ENCODE results near the gene MAGOH. TPM values are rescaled to one million over a fixed set of nuclear protein-coding genes. Genes with fewer than 3 reads are reported as not detected.

MAGOH gene
- total and polyA plus RNA-seq, 9 of the 15 experiments (the other 6 are each of a cell fraction or from before 2014, with no cell fraction given), result 102 to 342 (median 135) TPM

DNA sequence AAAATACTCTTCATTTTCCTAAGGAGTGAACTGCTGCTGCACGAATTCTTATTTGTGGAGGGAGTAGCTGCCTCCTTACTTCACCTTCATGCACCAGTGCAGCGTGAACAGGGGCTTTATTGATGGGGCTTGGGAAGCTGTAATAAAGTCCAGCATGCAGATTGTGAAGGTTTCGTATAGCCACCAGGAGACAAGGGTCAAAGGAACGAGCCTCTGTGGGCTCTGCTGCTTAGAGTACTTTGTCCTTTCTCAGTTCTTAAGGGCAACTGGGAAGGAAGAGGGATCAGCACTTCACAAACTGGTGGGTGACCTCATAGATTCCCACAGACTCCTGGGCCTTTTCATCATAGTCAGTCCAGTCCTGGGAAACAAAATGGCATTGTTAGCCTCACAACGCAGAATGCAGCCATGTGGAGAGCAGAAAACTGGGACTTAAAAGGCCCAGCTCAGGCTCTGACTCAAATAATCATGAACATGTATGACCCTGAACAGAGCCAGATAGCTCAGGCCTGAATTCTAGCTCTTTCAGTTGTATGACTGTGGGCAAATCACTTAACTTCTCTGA is 23.9 kb downstream of the MAGOH start:
- ATAC-seq, result no peak; the same call in 2 of the 3 replicates
- WGBS (ENCODE audit: insufficient coverage, low coverage, missing lambda C conversion rate), result 83% methylated on average over 5 of the region's 5 CpGs
- peaks cover 74% of the 10 kb centered on the region for H3K36me3 ChIP-seq (ENCODE audit: control insufficient read depth, insufficient read depth, low read length)

GRCh38 chr1:53210954-53211353 is 27.4 kb downstream of the MAGOH start:
- Histone ChIP-seq H3K9ac (ENCODE audit: insufficient read depth in 1 of 2, low read depth in 2 of 2, low read length in 2 of 2) (no peak overlapping the region), H3K4me1 (replicated peaks in 1 of 2; ENCODE audit: control insufficient read depth in 2 of 2, insufficient read depth in 2 of 2, low read length in 2 of 2) (no peaks in the 10 kb centered on the region), H3K79me2 (ENCODE audit: control insufficient read depth, insufficient read depth, low read length) (no peaks in the 10 kb centered on the region), H3K4me3 (no peak overlapping the region), H3K9me1 (ENCODE audit: control insufficient read depth, insufficient read depth, low read length) (no peaks in the 10 kb centered on the region), H3K36me3 (ENCODE audit: control insufficient read depth, insufficient read depth, low read length) (peaks cover 63% of the 10 kb centered on the region), H3K4me2 (ENCODE audit: insufficient read depth, low read length) (no peak overlapping the region), H2AFZ (ENCODE audit: low read depth, low read length) (no peak overlapping the region), H3K27ac (ENCODE audit: extremely low read depth, low read depth, low read length) (no peak overlapping the region), H3K27me3 (ENCODE audit: control insufficient read depth in 2 of 2, insufficient read depth in 2 of 2, low read length in 2 of 2) (no peaks in the 10 kb centered on the region), H3K9me3 (replicated peaks; ENCODE audit: control insufficient read depth, insufficient read depth, low read depth, low read length) (peaks cover 12% of the 10 kb centered on the region), H4K20me1 (replicated peaks; ENCODE audit: control insufficient read depth, insufficient read depth, low read length) (no peaks in the 10 kb centered on the region)
- ATAC-seq (no peak; the same call in 2 of the 3 replicates), DNase-seq (ENCODE audit: extremely low read depth in 1 of 4, low spot score in 3 of 4) (no peak), FAIRE-seq (no peak)
- CTCF ChIA-PET (ENCODE audit: low intra/inter-chr PET ratio), result no interaction called here
- in situ Hi-C loops (cut with MboI) (no loop called here), intact Hi-C loops (cut with micrococcal nuclease) (no loop called here)
- POLR2A ChIA-PET, result interaction anchor here (0.6 to 2.4 kb wide), 2 partner anchors 15 to 27 kb away, joined by 4 to 13 read pairs; no protein-coding TSS in a partner anchor
- WGBS (ENCODE audit: insufficient coverage, low coverage, missing lambda C conversion rate), result 91% methylated on average over 11 of the region's 11 CpGs
- no TSS peak for BruUV-seq (replicated peaks)
- TF ChIP-seq POLR2G (IDR thresholded peaks at IDR 0.05; ENCODE audit: low read depth, low read length) (peak; percentile 59), NRF1 (conservative IDR thresholded peaks at IDR 0.05 in 1 of 2, IDR thresholded peaks at IDR 0.05 in 1 of 2) (no peak), CBX1 (IDR thresholded peaks at IDR 0.05; ENCODE audit: low read depth) (no peak), RBFOX2 (IDR thresholded peaks at IDR 0.05; ENCODE audit: low read depth, low read length) (peak; percentile 43), ESRRB (CRISPR knock-in tag; IDR thresholded peaks at IDR 0.05; ENCODE audit: borderline replicate concordance) (no peak), TFAP4 (CRISPR knock-in tag; IDR thresholded peaks at IDR 0.05; ENCODE audit: borderline replicate concordance) (0 out of 2 replicates have a peak, but pooled peaks have one; percentile 30), SIN3A (IDR thresholded peaks at IDR 0.05; ENCODE audit: borderline replicate concordance in 2 of 2, control insufficient read depth in 1 of 2, low read depth in 2 of 2, low read length in 2 of 2) (no peak), ESRRA (IDR thresholded peaks at IDR 0.05; ENCODE audit: borderline replicate concordance, low read depth) (no peak), ZNF444 (CRISPR knock-in tag; IDR thresholded peaks at IDR 0.05) (no peak)

More for the DNA sequence above, 23.9 kb downstream of the MAGOH start:
- H3K4me2 ChIP-seq (ENCODE audit: insufficient read depth, low read length), result no peak overlapping the region
- no peaks in the 10 kb centered on the region for H4K20me1 ChIP-seq (replicated peaks; ENCODE audit: control insufficient read depth, insufficient read depth, low read length)
- TF ChIP-seq SUPT5H (IDR thresholded peaks at IDR 0.05) (0 out of 2 replicates have a peak, but pooled peaks have one; percentile 6), ZNF589 (CRISPR knock-in tag; IDR thresholded peaks at IDR 0.05; ENCODE audit: low read depth) (no peak), CHD1 (IDR thresholded peaks at IDR 0.05; ENCODE audit: low read length) (no peak)
- no peak overlapping the region for H3K4me3 ChIP-seq
- ChIA-PET POLR2A (interaction anchor here (0.6 to 3.2 kb wide), 4 partner anchors 12 to 1159 kb away, joined by 3 to 14 read pairs (median 4); partner anchors contain the start of gene TXNDC12), CTCF (ENCODE audit: low intra/inter-chr PET ratio) (no interaction called here)
- no peak overlapping the region for H3K9ac ChIP-seq (ENCODE audit: insufficient read depth in 1 of 2, low read depth in 2 of 2, low read length in 2 of 2)
- H3K9me1 ChIP-seq (ENCODE audit: control insufficient read depth, insufficient read depth, low read length), result no peaks in the 10 kb centered on the region
- H3K9me3 ChIP-seq (replicated peaks; ENCODE audit: control insufficient read depth, insufficient read depth, low read depth, low read length), result no peaks in the 10 kb centered on the region
- H3K27ac ChIP-seq (ENCODE audit: extremely low read depth, low read depth, low read length), result no peak overlapping the region
- intact Hi-C loops (cut with micrococcal nuclease) (no loop called here), in situ Hi-C loops (cut with MboI) (no loop called here)
- no TSS peak for BruUV-seq (replicated peaks)
- H2AFZ ChIP-seq (ENCODE audit: low read depth, low read length), result no peak overlapping the region
- H3K27me3 ChIP-seq (ENCODE audit: control insufficient read depth in 2 of 2, insufficient read depth in 2 of 2, low read length in 2 of 2), result no peaks in the 10 kb centered on the region
- DNase-seq (ENCODE audit: extremely low read depth in 1 of 4, low spot score in 3 of 4) (no peak), FAIRE-seq (no peak)
- peaks cover 0 to 1% of the 10 kb centered on the region in 2 experiments; a peak in 2 of 5 replicates for H3K4me1 ChIP-seq (replicated peaks in 1 of 2; ENCODE audit: control insufficient read depth in 2 of 2, insufficient read depth in 2 of 2, low read length in 2 of 2)
- peaks cover 10% of the 10 kb centered on the region for H3K79me2 ChIP-seq (ENCODE audit: control insufficient read depth, insufficient read depth, low read length)

Data from K562 (cell line).